HG03442 (cell line): ENCODE measurements around the gene CERS4.
"Not testable (repeated sequence)": the region's sequence is repeated elsewhere in the genome, so short reads cannot be mapped to it uniquely, and the experiment has no call there.

Source experiments
- ATAC-seq: cut with Tn5 transposase; IDR thresholded peaks from one replicate; pipeline ENCODE4 v1.9.1; 2021; ENCODE audit warnings: mild to moderate bottlenecking, moderate library complexity; ENCODE audit not compliant: unreplicated experiment

The CERS4 gene

DNA sequence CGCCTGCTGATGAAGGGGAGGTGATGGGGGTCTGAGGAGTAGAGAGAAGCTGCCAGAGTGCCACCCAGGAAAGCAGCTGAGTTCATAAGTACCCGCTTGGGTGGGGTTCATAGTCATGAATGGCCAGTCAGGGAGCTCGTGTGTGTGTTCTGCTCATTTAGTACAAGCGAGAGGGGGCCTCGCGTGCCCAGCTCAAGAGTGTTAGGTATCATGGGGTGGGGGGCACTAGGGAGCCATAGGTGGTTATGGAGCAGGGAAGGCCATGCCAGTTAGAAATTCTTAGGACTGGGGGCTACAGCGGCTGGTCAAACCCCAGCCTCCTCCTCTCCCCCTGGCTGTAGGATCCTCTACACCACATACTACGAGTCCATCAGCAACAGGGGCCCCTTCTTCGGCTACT, 52.2 kb downstream of the CERS4 start:
- no peak for ATAC-seq

DNA sequence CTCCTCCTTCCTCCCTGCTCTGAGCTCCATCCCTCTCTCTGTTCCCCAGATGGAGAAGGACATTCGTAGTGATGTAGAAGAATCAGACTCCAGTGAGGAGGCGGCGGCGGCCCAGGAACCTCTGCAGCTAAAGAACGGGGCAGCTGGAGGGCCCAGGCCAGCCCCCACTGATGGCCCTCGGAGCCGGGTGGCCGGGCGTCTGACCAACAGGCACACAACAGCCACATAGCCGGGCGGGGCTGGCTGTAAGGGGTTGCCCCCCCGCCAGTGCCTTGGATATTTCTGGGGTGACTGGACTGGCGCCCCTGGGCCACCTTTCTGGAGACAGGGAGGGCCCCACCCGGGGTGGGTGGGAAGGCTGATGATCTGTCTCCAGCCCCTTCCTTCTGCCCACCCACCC, 52.7 kb downstream of the CERS4 start:
- no peak for ATAC-seq

DNA sequence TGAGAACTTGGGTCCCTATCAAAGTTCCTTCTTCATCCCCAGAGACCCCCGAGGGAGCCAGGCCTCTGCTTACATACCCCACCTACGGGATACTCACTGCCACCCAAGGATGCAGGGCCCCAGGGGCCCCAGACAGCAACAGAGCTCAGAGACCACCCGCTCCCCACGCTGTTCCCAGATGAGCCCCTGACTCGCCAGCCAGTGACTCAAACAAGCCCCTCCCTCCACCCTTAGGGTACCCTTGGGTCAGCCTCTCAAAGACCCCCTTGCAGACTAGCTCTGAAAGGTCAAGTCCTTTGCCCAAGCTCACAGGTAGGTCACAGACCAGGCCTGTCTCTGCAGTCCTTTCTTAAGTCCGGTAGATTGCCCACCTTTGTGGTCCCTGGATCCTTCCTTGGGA, 53.3 kb downstream of the CERS4 start:
- ATAC-seq, result no peak

DNA sequence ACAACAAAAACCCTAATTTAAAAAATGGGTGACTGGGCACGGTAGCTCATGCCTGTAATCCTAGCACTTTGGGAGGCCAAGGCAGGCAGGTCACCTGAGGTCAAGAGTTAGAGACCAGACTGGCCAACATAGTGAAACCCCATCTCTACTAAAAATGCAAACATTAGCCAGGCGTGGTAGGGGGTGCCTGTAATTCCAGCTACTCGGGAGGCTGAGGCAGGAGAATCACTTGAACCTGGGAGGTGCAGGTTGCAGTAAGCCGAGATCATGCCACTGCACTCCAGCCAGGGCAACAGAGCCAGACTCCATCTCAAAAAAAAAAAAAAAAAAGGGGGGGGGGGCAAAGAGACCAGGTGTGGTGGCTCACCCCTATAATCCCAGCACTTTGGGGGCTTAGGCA, 55.1 kb downstream of the CERS4 start:
- not testable (repeated sequence) for ATAC-seq

DNA sequence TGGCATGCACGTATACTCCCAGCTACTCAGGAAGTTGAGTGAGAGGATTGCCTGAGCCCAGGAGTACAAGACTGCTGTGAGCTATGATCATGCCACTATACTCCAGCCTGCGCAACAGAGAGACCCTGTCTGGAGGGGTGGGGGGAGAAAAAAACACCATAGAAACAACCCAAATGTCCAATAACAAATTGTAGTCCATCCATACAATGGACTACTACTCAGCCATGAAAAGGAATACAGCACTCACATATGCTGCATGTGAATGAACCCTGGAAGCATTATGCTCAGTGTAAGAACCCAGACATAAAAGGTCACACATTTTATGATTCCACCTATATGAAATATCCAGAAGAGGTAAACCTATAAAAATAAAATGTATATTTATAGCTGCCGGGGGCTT, 56.7 kb downstream of the CERS4 start:
- ATAC-seq, result no peak

DNA sequence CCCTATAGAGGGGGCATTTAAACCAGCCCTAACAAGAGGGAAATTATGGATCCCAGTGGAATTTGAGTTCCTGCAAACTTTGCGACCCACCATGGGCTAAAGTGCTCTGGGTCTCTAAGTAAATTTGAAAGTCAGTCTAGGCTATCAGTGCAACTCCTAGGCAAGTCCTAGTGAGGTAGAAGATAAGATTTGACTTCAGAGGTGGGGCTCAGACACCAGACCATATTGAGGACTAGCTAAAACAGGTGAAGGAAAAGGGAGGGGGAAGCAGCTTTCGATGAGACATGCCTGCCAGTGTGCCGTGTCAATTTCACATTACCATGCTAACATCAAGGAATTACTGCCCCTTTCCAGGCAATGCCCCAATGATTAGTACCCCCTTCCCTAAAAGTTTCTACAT, 60.6 kb downstream of the CERS4 start:
- ATAC-seq, result no peak

DNA sequence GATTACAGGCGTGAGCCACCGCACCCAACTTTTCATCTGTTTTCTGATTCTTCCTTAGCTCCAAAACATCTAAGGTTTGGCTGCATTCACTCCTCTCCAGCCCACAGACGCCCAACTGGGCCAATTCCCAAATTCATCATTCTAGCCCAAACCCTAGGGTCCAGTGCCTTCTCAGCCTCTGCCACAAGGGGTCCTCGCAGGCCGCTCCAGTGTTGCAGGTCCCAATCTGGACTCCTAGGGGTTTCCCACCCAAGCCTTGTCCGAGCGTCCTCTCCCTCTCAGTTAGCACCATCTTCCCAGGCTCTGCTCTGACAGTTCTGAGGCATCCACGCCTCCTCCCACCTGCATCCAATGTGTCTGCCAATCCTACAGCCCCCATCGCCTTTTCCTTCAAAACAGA, 67.3 kb downstream of the CERS4 start:
- not testable (repeated sequence) for ATAC-seq

DNA sequence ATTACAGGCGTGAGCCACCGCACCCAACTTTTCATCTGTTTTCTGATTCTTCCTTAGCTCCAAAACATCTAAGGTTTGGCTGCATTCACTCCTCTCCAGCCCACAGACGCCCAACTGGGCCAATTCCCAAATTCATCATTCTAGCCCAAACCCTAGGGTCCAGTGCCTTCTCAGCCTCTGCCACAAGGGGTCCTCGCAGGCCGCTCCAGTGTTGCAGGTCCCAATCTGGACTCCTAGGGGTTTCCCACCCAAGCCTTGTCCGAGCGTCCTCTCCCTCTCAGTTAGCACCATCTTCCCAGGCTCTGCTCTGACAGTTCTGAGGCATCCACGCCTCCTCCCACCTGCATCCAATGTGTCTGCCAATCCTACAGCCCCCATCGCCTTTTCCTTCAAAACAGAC, 82.2 kb downstream of the CERS4 start:
- not testable (repeated sequence) for ATAC-seq

DNA sequence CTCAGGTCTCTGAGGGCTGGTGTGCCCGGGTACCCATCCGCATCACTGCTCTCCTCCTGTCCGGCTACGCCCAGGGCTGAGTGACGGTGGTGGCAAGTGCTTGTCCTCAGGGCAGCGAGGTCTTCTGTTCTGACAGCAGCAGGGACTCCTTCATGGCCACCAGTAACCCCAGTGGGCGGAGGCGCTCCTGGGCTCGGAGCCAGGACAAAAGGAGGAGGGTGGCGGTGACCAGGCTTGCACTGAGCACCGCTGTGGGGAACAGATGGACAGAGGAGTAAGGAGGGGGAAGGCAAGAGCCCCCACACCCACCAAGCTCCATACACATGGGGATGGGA, 93.2 kb downstream of the CERS4 start:
- no peak for ATAC-seq

DNA sequence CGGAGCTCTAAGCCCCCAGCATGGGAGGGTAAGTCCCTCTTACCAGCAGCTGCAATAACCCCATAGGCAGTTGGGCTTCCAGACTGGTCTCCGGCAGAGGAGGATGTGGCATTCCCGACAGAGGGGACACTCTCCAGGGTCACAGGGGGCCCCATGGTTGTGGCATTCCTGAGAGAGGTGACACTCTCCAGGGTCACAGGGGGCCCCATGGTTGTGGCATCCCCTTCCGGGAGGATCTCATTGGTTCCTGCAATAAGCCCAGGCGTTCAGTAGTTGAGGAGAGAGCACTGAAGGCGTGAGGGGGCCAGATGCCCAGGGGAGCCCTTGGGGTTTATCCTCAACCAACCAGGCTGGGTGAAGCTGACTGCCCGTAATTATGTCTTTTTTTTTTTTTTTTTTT, 93.6 kb downstream of the CERS4 start:
- no peak for ATAC-seq

DNA sequence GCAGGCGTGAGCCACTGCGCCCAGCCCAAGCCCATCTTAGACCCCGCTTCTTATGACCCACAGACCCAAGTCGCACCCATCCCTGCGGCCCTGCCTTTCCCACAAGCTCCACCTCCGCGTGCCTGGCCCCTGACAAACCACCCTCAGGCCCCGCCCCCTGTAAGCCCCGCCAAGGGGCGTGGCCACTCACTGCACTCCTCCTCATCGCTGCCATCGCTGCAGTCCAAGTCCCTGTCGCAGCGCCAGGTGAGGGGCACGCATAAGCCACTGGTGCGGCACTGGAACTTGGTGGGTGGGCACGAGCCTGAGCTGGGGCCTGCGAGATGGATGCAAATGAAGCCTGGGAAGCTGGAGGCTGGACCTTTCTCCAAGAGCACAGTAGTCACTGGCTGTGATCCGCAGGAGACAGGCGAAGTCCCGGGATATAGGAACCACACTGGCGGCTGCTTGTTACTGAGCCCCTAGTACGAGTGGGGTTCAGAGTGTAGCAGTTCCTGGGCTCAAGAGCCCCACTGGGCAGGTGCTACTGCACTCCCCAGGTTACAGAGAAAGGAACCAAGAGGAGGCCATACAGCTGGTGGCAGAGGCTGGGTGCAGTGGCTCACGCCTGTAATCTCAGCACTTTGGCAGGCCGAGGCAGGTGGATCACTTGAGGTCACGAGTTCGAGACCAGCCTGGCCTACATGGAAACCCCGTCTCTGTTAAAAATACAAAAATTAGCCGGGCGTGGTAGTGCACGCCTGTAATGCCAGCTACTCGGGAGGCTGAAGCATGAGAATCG, 95.9 kb downstream of the CERS4 start:
- no peak for ATAC-seq

DNA sequence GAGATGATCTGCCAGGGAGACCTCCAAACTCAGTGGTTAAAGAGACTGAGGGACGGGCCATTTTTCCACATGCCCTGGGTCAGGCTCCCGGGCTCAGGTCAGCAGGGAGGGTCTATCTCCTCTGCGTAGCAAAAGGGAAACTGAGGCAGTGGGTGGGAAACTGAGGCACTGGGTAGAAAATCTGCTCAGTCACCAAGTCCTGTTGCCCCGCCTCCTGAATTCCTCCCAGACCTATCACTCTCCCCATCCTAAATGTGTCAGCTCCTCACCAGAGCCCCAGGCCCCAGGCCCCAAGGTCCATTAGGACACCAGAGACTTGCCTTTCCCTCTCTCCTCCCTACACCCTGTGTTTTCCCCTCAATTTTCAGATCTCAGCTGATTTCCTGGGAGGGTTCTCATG, 96.6 kb downstream of the CERS4 start:
- no peak for ATAC-seq

DNA sequence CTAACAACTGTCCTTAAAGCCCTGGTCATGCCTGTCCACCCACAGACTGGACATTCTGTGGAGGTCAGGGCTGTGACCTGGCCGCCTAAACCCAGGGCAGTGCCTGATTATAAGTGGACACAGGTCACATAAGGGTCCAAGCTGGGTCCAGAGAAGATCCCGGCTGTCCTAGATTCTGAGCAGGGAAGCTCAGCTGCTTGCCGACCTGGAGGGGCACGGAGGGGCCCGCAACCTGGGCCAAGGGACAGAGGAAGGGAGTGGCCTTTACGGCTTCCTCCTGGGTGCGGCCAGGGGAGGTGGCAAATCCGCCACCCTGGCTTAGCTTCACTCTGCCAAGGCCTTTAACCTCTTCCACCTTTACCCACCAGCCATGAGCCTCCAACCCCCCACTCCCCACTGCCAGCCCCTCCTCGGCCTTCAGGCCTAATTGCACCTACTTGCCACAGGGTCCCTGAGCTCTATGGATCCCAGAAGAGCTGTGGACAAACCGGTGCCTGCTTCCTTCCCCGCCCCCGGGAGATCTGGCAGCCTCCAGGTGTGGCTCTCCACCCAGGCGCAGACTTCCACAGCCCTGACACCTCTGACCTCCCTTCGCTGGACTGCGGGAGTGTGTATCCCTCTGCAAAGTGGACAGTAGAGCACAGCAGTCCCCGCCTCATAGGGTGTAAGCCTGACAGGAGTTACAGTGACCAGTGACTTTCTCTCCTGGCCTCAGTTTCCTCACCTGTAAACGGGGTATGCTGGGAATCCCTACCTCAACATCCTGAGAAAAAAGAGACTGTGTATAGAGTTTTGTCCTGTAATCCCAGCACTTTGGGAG, 97.3 kb downstream of the CERS4 start:
- ATAC-seq, result no peak

DNA sequence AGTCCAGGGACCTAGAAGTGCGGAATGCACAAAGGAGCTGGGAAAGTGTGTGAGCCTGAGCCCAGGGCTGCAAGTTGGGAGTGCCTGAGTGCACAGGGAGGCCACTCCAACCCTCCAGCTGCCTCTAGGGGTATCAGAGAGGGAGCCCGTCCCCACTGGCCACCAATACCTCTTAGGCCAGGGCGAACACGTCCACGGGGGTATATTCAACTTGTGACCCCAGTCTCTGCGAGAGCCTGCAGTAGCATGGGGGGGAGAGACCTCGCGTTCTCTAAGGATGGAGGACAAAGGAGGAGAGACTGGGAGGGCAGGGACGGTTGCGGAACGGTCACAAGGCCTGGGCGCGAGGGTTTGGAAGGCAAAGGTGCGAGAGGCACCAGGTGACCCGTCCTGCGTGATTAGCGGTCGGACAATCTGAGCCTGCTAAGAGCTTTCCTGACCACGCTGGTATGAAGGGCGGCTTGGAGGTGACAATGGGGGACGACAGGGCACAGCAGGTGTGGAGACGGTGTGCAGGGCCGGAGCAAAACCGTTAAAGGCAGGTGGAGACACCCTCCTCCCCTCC, 98.3 kb downstream of the CERS4 start:
- ATAC-seq, result no peak

DNA sequence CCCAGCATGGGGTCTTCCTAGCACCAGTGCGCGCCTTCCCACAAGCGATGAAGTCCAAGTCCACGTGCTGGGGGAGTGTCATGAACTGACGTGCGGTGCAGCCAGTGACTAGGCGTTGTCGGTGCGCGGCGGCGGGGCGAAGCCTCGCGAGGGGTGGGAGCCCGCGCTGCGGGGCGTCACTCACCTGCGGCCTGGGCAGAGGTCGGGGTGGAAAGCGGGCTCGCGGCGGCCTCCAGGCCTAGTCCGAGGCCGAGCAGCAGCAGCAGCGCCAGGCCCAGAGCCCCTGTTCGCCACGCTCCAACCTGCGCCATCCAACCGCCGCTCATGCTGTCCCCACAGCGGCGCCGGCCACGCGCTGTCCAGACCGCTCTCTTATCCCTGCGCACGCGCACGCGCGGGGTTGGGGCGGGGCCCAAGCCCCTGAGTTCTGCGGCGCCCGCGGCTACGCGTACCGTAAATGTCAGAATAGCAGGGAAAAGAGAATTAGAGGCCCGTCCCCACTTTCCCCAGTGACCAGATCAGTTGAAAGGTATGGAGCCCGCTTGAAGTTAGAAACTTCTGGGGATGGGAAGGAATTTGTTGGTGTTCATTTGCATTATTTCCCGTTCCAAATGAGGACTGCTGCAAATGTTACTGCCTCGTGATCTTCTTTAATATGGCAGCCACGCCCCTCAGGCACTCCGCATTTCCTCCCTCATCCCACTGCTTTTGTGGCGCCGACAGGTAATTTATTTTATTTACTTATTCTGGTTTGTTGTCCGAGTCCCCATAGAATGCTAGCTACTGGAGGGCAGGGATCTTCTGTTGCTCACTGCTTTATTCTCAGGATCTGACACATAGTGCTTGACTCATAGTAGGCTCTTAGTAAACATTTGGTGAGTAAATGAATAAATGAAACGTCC, 99.0 kb downstream of the CERS4 start, which contains the start of gene CD320:
CD320 (minus strand) TSS at position 394 of the 902 bp plus-strand sequence; CDS start at position 326, 68 bp downstream.
- ATAC-seq, result peak; percentile 73

DNA sequence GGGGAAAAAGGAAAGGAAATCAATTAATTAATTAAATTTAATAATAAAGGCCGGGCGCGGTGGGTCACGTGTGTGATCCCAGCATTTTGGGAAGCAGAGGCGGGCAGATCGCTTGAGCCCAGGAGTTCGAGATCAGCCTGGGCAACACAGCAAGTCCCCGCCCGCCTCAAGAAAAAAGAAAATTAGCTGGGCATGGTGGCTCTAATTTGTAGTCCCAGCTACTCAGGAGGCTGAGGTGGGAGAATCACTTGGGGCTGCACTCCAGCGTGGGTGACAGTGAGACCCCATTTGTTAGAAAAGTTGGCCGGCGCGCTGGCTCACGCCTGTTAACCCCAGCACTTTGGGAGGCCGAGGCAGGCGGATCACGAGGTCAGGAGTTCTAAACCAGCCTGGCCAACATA, 99.7 kb downstream of the CERS4 start:
- ATAC-seq, result no peak

DNA sequence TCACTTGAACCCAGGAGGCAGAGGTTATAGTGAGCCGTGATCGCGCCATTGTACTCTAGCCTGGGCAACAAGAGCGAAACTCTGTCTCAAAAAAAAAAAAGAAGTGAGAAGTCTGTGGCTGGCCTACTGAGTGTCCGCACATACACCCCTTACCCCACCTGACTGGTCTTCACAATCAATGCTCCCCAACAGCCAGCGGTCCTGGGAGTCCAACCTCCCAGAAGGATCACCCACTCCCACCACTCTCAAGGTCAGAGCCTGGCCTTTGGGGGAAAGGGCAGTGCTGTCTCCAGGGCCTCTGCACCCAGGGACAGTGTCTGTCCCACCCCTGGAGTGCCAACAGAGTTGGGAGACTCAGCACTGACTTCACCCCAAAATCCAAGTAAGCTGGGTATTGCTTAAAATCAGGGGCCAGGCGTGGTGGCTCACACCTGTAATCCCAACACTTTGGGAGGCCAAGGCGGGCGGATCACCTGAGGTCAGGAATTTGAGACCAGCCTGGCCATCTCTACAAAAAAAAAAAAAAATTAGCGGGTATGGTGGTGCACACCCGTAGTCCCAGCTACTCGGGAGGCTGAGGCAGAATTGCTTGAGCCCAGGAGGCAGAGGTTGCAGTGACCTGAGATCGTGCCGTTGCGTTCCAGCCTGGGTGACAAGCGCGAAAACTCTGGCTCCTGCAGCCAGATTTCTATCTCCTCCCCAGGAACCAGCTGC, 101.3 kb downstream of the CERS4 start:
- ATAC-seq, result no peak

DNA sequence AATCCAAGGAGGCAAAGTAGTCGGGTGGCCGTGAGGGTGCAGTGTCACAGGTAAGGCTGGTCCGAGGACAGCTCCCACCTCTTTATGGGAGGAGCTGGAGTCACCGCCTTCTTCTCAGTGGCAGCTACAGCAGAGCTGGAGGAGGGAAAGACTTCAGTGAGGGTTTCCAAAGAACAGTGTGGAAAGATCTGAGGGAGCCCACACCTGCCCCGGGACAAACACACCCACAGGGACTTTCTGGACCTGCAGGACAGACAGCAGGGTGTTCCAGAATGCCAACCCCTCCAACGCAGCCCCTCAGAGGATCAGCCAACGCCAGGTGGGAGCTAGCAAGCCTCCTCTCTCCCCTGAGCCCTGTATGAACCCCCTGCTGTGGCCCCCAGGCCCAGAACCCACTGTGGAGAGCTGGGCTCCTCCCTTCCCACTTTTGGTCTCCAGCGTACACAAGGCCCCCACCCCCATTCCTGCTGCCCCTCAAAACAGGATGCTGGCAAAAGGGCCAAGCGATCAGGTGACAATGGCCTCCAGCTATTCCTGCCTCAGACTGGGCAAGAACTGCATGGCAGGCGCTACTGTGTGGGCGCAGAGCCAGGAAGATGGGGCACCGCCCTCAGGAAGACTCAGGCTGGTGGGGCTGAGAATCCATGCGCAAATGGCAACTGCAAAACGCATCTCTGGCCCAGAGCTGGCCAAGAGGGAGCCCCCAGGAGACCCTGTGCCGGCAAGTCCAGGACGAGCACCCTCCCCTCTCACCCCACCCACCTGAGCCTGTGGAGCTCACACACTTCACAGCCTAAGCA, 102.5 kb downstream of the CERS4 start:
- no peak for ATAC-seq
